Hippocampal formation (tissue), 2 donors: ENCODE results near the gene SIRPA.

Experiments used
- DNase-seq, 2 donors: peaks; one replicate each; lab custom pipeline; 2025; lab: John Stamatoyannopoulos, UW

Gene SIRPA

GRCh38 chr20:1950836-1951235 lies 55.6 kb downstream of the SIRPA start:
- no peak for DNase-seq

- no peak for DNase-seq
Measured at GRCh38 chr20:1951436-1952115, 56.4 kb downstream of the SIRPA start.

- no peak for DNase-seq
Measured at GRCh38 chr20:1952737-1953530, 57.7 kb downstream of the SIRPA start.

GRCh38 chr20:1953621-1954020 lies 58.4 kb downstream of the SIRPA start:
- no peak for DNase-seq

- DNase-seq, result no peak
Measured at GRCh38 chr20:1955217-1955616, 60.0 kb downstream of the SIRPA start.

- DNase-seq, result no peak
Measured at GRCh38 chr20:1958426-1958825, 63.2 kb downstream of the SIRPA start.

GRCh38 chr20:1959156-1959555 lies 63.9 kb downstream of the SIRPA start:
- no peak for DNase-seq

GRCh38 chr20:1961374-1961773 lies 66.2 kb downstream of the SIRPA start:
- no peak for DNase-seq

GRCh38 chr20:1964061-1964460 lies 68.9 kb downstream of the SIRPA start:
- no peak for DNase-seq

- DNase-seq, result no peak
Measured at GRCh38 chr20:1964659-1965405, 69.6 kb downstream of the SIRPA start.

- DNase-seq, result peak; percentile 63 to 66
Measured at GRCh38 chr20:1965520-1966351, 70.5 kb downstream of the SIRPA start.

GRCh38 chr20:1968964-1969363 lies 73.8 kb downstream of the SIRPA start:
- DNase-seq, result no peak

GRCh38 chr20:1971893-1972586 lies 76.8 kb downstream of the SIRPA start:
- no peak for DNase-seq

GRCh38 chr20:1973601-1974440 lies 78.6 kb downstream of the SIRPA start:
- DNase-seq, result no peak

GRCh38 chr20:1975291-1975690 lies 80.1 kb downstream of the SIRPA start:
- no peak for DNase-seq

GRCh38 chr20:1979106-1979778 lies 84.0 kb downstream of the SIRPA start:
- DNase-seq, result no peak

- DNase-seq, result no peak
Measured at GRCh38 chr20:1982686-1983085, 87.5 kb downstream of the SIRPA start.

GRCh38 chr20:1983301-1983700 lies 88.1 kb downstream of the SIRPA start:
- no peak for DNase-seq

GRCh38 chr20:1987826-1988225 lies 92.6 kb downstream of the SIRPA start:
- DNase-seq, result no peak
